GM19397 (cell line): ENCODE measurements around the gene CAPN15.
"Not testable (repeated sequence)": the region's sequence is repeated elsewhere in the genome, so short reads cannot be mapped to it uniquely, and the experiment has no call there.

Experiments
- ATAC-seq: cut with Tn5 transposase; IDR thresholded peaks from one replicate; pipeline ENCODE4 v1.9.1; 2021; ENCODE audit warnings: mild to moderate bottlenecking, moderate library complexity; ENCODE audit not compliant: unreplicated experiment

CAPN15 gene

DNA sequence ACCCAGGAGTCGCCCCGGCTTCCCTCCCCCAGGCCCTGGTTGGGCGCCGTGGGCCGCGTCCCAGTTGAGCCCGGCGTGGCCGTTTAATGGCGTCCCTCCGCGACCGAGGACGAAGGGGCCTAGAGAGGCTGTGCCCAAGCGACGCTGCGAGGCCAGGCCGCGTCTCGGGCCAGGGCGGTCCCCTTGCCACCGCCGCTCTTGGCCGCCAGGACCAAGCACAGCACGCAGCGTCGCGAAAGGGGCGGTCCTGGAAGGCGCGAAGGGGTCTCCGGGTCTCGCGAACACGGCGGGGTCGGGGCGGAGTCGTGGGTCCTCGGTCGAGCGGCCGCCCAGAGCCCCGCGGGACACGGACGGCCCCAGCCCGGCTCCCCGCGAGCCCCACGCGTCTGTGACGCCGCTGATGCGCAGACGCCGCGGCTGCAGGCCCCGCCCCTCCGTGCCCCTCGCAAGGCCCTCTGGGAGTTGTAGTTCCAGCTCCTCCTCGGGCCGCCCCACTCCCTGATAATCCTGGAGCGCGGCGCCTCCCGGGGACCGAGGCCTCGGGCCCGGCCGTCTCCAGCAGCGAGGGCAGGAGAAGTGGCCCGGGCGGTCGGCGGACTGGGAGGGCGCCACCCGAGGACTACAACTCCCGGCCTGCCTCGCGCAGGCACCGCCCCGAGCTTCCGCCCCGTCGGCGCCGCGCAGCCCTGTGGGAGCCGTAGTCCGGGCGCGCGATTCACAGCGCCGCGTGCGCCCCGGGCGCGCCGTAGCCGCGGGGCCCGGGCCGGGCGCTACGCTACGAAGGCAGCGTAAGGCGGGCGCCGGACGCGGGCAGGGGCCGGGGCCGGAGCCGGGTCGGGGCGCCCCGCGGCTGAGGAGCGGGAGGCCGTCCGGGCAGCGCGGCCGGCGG is at the start of gene CAPN15:
CAPN15 (plus strand) TSS at position 698 of the 889 bp plus-strand sequence. CDS start 19,127 bp downstream, outside the sequence.
- ATAC-seq = peak; percentile 69

DNA sequence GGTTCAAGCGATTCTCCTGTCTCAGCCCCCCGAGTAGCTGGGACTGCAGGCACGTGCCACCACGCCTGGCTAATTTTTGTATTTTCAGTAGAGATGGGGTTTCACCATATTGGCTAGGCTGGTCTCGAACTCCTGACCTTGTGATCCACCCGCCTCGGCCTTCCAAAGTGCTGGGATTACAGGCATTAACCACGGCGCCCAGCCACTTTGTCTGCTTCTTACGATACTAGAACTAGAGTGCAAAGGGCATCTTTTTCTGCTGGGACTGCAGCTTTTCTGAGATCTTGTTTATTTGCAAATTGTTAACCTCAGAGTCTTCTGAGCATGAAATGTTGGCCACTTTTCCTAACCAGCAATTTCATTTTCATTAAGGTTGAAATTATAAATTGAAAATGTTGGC is 49.2 kb upstream of the CAPN15 start:
- ATAC-seq = not testable (repeated sequence)

DNA sequence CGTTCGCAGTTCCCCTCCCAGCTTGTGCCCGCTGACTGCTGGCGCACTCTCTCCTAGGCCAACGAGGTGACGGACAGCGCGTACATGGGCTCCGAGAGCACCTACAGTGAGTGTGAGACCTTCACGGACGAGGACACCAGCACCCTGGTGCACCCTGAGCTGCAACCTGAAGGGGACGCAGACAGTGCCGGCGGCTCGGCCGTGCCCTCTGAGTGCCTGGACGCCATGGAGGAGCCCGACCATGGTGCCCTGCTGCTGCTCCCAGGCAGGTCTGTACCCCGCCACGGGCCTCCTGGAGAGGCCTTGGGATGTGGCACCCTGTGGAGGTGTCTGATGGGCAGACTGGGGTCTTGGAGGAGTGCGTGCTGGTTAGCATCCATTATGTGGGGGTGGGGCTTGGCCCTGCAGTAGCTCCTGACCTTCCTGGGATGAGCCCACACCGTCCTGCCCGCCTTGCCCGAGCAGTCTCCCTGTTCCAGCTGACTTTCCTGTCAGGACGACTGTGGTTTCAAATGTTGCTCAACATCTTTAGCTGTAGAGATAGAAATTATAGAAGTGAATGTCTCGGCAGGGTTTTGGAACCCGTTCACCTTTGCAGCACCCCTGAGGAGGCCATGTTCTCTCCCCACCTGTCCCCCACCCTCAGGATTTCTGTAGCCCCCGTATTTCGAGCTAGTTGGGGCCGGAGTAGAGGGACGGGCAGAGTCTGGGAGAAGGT is 44.9 kb upstream of the CAPN15 start:
- no peak for ATAC-seq

DNA sequence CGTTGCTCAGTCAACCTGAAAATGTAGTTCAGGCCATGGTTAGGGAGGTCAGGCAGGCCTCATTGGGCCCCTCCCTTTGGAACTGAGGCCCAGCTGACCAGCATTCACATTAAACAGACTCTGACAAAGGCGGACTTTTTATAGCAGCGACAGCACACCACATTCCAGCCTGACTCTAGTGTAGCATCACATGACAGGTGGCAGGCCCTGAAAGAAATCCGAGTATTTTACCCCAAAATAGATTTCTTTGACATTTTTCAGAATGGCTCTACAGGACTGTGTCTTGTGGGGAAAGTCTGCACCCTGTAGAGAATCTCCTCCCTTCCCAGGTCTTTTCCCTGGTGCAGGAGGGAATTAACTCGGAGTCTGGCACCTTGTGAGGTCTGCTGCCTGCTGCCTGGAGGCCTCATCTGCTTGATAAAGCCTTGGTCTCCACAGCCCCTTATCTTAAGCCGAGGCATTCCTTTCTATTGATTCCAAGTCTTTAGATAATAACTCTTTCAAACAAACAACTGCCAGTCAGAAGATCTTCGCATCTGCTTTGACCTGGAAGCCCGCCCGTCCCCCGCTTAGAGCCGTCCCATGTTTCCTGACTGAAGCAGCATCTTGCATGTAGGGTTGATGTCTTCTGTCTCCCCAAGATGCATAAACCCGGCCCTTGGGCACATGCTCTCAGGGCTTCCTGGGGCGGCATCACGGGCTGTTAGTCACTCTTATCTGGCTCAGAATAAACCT is 44.0 kb upstream of the CAPN15 start:
- ATAC-seq = no peak

DNA sequence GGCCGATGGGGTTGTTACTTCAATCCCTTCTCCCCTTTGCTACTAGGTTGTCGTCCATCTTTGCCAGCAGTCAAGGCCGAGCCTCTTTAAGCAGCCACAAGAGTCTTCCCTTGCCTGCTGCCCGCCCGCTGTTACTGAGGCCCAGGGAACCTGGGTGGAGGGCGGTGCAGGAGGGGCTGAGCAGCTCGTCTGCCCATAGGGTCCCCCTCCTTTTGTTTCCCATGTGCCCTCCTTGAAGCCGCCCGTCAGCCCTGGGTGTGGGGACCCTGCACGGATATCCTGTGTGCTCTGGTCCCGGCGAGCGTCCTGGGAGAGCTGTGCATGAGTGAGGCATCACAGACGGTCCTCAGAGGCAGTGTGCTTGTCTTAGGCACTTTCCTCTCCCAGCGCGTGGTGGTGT is 37.9 kb upstream of the CAPN15 start:
- ATAC-seq = no peak

DNA sequence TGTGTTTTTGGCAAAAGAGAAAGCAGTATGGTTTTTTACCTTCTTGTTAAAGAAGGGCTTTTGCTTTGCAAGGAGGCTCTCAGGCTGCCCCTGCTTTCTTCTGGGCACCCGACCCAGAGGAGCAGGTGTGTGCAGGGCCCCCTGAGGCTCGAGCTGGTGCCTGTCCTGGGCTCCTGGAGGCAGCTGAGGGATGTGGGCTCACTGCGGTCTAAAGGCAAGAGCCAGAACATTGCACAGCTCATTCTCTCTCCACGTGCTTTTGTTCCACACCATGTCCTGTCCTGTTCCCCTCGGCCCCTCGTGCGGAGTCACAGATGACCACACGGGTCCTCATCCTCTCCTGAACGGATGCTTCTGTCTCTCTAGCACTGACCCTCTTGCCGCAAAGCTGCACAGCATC is 36.7 kb upstream of the CAPN15 start:
- ATAC-seq = no peak

DNA sequence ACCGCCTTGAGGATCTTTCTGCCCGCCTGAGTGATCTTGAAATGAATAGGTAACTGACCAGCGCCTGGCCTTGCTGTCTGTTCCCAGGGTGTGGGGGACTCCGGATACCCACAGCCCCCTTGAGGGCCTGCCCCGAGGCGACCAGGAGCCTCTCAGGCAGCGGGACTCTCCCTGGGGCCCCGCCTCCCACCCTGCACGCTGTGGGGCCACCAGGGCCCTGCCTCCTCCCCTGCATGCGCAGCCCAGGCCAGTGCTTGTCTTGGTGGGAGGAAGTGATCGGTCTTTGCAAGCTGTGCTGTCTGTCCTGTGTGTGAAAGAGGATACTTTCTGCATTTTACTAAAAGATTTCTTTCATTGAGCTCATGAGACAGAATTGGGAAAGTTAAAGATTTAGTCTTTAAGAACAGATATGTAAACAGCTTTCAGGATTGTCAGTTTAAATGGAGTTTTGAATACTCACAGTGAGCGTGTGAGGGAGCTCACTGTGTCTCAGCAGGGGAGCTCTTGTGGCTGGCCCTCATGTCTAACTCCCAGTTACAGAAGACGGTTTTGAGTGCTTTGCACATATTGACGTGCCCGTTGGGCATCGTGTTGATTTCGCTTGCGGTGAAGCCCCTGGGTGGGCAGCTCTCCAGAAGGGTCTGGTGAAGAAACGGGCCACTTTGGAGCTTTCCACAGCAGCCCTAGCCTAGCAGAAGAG is 36.1 kb upstream of the CAPN15 start:
- no peak for ATAC-seq

DNA sequence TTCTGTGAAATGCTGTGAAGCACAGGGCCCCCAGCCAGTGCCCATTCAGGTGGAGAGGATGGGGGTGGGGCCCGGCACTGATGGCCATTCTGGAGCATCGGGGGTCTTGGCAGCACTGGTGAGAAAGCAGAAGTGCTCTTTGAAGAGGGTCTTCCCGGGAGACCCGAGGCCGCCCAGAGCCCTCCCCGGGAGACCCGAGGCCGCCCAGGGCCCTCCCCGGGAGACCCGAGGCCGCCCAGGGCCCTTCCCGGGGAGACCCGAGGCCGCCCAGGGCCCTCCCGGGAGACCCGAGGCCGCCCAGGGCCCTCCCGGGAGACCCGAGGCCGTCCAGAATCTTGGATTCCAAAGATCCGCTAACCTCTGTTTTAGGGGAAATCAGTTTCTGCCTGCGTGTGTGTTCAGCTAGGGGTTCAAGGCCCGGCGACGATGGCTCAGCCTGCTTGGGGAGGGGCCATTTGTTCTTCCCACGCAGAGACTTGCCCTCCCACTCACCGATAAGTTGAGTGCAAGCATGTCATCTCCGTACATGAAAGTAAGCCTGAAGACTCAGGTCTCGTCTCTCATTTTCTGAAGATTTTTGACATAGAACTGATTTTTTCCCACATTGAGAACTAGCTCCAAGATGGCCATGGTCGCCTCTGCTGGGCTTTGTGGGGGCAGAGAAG is 35.2 kb upstream of the CAPN15 start:
- ATAC-seq = no peak

DNA sequence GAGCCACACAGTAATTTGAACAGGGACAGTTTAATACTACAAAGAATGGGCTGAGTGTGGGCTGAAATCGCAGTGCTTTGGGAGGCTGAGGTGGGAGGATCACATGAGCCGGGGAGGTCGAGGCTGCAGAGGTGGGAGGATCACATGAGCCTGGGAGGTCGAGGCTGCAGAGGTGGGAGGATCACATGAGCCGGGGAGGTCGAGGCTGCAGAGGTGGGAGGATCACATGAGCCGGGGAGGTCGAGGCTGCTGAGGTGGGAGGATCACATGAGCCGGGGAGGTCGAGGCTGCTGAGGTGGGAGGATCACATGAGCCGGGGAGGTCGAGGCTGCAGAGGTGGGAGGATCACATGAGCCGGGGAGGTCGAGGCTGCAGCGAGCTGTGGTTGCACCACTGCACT is 32.8 kb upstream of the CAPN15 start:
- not testable (repeated sequence) for ATAC-seq

DNA sequence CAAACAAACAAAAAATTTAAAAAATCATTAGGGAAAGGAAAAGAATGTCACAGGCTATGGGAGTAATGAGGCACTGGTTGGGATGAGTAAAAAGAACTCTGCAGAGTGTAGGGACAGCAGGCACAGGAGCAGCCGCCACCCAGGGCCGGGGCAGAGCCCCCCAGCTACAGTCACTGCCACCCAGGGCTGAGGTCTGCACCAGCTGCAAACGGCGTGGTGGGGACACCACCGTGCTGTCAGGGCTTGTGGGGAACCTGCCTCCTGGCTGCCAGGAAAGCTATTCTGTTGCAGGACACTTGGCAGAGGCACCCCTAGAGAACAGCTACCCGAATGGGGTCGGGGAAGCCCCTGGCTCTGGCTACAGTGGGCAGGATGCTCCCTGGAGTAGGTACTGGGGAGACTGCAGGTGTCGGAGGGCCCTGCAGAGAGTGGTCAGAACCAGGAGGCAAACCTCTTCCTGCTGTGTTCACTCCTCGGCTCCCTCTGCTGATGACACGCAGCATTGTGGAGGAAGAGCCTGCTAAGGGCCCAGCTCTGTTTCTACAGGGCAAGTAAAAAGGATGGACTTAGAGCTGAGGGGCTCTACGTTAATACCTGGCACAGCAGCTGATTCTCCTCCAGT is 32.3 kb upstream of the CAPN15 start:
- no peak for ATAC-seq

DNA sequence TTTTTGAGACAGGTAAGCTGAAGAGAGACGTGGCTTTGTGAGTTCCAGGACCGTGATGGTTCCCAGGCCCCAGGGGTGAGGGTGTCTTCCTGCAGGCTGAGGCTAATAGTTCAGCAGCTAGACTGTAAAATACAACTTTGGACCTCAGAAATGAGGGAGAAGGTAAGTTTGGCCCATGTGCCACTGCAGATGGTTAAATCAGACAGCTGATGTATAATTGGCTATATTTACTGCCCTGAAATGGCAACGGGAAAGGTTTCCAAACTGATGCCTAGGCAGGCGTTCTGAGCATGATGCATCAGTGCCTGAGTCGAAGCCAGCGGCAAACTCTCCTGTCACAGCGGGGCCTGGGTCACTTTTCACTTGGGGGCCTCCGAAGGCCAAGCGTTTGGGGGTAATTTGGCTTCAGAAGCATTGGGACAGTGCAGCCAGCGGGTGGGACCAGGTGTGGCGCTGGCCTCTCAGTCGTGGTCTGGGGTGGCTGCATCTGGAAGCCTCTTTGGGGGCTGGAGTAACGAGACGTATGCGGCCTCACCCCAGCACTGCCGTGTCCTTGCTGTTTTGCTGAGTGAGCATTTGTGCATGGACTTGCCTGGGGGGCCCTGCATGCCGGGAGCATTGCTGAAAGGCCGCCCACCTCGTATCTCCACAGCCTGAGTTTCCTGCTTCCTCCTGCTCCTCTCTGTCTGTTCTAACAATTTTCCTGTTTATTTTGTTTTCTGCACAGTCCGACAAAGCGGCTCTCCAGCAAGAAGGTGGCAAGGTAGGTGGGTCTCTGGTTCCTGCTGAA is 31.2 kb upstream of the CAPN15 start:
- no peak for ATAC-seq

DNA sequence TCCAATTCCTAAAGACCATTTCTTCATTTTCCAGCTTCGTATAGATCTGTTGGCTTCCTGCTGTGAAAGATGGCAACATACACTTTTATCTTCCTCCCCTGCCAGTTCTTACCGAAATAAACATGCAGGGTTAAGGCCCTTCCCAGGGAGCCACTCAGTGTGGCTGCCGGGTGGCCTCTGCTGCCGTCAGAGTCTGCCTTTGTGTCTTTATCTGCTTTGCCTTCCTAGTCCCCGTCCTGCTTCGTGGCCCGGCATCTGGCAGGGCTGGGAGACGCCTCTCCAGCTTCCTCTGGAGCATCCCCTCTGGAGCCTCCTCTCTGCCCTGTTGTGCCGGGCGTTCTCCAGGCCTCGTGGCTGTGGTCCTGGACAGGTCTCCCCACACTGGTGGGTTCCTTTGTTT is 30.3 kb upstream of the CAPN15 start:
- ATAC-seq = no peak

DNA sequence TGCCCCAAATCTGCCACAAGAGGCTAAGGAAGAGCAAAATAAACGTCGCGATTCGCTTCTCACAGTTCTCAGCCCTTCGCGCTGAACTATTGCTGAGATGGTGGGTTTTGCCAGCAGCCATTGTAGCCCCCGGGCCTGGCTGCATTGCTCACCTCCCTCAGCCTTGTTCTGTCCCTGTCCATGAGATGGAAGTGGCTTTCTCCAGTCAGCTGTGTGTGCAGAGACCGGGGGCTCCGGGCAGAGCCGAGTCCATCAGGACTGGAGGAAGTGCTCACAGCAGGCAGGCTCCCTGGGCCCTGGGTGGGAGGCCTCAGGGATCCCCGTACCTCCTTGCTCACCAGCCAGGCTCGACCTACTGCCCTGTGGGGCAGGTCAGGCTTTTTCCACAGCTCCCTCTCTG is 27.6 kb upstream of the CAPN15 start:
- no peak for ATAC-seq

DNA sequence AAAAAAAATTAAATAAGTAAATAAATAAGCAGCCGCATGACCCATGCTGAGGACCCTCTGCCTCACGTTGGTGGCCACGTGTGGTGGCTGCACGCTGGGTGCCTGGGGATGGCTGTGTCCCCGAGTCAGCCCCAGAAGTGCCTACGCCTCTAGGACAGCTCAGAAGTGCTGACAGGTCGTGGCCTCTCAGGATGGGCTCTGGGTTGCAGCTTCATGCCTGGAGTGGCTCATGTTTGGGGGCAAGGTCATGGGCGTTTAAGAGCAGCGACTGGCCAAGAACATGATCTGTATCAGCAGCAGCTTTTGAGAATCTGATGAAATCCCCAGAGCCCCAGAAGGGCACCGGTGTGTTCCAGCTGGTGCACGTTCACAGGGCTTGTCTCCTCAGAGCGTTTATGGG is 26.8 kb upstream of the CAPN15 start:
- ATAC-seq = no peak

DNA sequence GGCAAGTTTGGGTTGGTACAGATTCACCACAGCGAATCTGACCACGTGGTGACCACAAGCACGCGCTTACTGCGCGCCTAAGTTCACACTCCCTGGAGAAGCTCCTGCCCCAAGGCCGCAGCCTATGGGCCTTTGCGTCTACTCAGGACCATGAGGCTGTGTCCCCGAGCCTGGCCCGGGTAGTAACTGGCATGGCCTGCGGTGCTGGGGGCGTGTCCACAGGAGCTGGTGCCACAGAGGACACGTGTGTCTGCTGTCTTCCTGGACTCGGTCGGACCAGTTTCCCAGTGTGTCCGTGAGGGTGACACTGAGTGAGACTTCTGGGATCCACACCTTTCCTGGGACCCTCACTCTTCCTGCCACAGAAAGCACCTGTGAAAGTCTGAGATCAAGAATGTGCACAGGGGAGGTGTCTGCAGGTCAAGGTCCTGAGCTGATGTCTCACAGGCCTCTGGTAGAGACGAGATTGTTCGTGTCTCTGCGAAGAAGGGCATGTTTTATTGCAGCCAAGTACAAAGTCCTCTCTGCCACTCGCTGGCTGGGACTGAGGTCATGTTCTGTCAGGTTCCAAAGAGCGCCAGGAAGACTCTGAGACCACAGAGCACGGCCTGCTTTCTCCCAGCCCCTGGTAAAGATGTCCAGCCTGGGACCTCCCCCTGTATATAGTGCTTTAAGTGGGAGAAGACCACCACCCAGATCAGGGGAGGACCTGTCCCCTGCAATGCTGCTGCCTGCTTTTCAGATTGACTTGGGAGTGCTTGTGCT is 25.2 kb upstream of the CAPN15 start:
- no peak for ATAC-seq

DNA sequence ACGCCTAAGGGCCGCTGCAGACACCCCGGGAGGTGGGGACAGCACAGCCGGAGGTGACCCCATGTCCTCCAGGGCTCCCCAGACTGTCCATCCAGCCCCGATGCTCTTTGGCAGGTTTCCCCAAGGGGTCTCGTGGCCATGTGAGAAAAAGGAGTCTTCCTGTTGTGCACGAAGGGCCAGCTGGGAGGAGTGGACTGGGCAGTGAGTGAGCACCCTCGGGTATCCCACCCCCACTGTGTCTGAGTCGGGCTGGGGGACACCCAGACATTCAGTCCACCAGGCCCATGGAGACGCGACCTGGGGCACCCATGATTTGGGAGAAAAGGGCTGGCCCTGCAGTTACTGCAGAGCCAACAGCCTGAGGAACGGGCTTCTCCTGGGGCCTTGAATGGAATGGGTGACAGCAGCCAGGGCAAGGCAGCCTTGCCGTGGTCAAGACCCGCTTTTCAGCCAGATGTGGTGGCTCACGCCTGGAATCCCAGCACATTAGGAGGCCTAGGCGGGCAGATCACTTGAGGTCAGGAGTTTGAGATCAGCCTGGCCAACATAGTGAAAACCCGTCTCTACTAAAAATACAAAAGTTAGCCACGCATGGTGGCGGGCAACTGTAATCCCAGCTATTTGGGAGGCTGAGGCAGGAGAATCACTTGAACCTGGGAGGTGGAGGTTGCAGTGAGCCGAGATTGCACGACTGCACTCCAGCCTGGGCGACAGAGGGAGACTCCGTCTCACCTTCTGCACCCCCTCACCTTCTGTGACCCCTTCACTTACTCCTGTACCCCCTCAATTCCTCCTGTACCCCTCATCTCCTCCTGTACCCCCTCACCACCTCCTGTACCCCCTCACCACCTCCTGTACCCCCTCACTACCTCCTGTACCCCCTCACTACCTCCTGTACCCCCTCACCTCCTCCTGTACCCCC is 24.1 kb upstream of the CAPN15 start:
- ATAC-seq = no peak

DNA sequence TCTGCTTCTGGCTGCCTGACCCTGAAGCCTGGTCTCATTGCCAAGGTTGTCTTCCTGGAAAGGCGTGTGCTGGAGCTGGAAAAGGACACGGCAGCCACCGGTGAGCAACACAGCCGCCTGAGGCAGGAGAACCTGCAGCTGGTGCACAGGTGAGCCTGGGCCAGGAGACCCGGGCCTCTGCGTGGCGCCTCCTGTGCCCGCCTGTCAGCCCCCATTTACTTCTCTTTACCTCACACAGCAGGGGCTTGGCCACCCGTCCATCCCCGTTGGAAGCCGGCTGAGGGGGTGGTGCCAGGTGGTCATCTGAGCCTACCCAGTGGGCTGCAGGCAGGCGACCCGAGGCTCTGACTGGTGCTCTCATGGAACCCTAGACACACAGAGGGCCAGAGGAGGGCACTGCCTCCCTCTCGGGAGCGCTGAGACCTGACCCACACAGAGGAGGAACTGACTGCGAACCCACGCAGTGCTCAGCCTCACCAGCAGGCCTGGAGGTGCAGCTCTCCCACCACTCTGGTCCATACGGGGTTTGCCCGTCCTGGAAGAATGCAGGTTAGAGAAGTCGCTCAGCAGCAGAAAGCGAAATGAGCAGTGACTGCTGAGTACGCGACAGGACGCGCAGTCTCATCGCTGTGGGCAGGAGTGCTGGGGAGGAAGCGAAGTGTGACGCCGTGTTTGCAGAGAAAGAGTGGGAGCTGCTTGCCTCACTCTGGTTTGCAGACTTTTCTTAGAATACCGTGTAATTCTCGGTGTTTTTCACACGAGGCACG is 21.9 kb upstream of the CAPN15 start:
- ATAC-seq = no peak
